ENCODE measurements around the gene DBR1.

Gene DBR1, protein sequence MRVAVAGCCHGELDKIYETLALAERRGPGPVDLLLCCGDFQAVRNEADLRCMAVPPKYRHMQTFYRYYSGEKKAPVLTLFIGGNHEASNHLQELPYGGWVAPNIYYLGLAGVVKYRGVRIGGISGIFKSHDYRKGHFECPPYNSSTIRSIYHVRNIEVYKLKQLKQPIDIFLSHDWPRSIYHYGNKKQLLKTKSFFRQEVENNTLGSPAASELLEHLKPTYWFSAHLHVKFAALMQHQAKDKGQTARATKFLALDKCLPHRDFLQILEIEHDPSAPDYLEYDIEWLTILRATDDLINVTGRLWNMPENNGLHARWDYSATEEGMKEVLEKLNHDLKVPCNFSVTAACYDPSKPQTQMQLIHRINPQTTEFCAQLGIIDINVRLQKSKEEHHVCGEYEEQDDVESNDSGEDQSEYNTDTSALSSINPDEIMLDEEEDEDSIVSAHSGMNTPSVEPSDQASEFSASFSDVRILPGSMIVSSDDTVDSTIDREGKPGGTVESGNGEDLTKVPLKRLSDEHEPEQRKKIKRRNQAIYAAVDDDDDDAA

DNA sequence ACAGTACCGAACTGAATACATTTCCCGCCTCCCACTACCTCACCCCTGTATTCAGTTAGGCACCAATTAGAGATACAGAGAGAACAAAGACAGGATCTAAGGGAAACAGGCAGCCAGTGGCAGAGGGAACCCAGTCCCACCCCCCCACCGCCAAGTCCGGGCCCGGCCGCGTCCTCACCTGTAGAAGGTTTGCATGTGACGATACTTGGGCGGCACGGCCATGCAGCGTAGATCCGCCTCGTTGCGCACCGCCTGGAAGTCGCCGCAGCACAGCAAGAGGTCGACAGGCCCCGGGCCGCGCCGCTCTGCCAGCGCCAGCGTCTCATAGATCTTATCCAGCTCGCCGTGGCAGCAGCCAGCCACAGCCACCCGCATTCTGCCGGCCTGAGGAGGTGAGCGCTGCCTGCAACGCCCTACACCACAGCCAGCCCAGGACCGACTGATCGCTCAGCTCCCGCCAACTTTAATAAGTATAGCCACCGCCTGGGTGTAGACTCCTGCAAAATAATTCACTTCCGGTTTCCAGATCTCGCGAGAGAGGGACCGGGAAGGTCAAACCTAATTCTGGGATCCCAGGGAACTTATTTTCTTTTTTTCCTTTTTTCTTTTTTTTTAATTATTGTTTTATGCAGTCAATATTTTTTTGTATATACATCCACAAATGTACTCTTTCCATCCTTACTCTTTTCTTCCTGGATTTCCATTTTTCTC, at the start of gene DBR1:
Gene DBR1 (minus strand): TSS at position 501 of the 711 bp plus-strand sequence. CDS start 126 bp downstream, at position 375.
- peak; percentile 46 for DNase-seq (ENCODE audit: low read depth)

DNA sequence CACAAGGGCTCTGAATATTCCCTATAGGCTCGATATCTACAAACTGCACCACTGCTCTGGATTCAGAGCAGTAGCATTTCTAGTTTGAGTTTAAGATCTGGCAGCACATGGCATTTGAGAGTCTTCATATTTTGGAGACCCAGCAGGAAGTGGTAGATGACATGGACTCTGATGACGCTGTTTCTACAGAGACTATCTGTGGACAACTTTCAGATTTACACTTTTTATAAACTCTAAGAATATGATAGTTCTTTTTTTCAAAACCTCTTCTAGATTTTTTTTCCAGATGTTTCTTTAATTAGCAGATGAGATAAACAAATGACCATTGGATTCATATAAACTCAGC, 48.2 kb upstream of the DBR1 start:
- no peak for DNase-seq (ENCODE audit: low read depth)

DNA sequence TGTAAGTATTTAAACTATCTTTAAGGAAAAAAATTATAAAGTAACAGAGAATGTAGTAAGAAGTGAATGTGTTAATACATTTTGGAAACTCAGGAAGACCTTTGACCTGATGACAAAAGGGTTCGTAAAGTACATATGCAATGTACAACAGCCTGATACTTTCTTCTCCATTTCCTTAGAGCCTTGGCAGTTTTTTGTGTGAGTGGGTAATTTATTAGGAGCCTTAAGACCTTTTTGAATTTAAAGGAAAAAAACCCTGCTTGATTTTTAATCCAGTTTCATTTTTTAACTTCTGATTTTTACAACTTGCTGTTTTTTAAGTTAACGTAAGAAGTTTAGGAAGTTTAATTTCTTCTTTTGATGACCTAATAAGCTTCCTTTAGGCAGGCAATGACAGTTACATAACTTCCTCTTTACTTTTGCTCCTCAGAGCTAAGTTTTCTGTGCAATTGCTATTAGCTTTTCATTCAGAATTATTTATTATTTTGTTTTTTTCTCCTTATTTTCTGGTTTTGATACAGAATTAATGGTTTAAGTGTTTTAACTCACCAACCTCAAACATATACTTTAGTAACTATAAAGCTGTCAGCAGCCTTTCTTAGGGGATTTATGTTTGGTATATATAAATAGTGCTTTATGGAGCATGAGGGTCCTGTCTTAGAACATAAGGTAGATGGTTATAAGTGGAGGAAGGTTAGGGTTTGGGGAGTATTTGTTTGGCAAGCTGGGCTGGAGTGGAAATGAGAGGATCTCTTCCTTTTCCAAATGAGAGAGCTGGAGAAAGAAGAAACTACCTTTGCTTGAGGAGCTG, 47.6 kb upstream of the DBR1 start:
- no peak for DNase-seq (ENCODE audit: low read depth)

DNA sequence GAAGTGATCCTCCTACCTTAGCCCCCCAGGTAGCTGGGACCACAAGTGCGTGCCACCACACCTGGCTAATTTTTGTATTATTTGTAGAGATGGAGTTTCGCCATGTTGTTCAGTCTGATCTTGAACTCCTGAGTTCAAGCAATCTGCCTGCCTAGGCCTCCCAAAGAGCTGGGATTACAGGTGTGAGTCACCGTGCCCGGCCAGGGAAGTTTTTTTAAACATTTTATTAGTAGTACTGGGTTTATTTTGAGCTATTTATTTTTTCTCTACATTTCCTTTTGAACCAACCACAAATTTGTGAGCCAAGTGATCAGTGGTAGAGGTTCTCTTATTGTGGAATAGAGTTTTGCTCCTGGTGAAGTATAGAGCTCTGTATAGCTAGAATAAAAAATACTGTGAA, 46.1 kb upstream of the DBR1 start:
- no peak for DNase-seq (ENCODE audit: low read depth)

DNA sequence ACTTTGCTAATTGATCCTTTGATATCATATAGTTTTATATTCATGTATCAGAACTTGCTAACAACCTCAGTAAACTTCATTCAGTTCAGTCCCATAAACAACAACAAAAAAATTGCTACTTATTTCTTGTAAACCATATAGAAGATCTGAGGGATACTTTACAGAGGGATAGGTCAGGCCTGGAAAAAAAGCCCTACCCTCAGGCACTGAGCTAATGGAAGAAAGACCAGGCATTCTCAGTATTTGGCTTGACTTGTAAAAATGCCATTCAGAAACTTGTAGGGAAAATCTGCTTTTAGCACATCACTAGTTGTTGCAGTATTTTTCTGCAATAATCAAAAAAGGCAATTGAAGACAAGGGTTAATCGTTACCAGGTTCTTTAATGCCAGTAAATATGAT, 45.5 kb upstream of the DBR1 start:
- DNase-seq (ENCODE audit: low read depth), result no peak

DNA sequence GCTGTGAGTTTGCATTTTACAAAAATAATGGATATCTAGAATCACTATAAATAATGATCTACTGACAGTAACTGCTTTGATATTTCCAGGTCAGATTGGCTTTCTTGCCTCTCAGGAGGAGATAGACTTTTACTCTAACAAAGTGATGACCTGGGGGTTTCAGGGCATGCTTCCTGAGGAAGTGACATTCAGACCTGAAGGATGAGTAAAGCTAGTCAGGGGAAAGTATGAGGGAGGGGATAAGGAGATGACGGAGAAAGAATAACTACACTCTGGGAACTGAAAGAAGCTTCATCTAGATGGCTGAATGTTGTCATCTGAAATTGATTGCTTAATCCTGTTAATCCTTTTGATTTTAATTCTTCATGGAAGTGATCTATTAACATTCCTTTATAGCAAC, 44.5 kb upstream of the DBR1 start:
- no peak for DNase-seq (ENCODE audit: low read depth)

DNA sequence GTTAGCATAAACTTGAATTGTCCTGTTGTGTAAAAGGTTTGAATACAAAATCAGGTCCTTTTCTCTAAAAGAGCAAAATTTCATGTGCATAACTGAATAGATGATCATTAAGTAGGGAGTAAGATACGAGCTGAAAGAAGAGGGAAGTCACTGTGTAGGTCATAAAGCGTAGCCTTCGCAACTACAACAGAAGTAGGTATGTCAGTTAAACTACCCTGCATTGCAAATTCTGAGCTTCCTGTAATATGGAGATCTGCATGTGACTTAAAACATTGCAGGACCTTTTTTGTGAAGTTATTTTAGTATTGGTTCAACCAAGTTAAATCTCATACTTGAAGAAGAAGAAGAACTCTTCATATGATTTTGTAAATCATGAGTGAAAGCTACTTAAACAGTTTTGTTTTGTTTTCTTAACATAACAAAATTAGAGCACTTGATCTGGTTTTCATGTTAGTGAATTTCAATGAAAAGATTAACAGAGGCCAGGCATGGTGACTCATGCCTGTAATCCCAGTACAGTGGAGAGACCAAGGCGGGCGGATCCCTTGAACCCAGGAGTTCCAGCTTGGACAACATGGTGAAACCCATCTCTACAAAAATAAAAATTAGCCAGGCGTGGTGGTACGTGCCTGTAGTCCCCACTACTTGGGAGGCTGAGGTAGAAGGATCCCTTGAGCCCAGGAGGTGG, 38.8 kb upstream of the DBR1 start:
- no peak for DNase-seq (ENCODE audit: low read depth)

DNA sequence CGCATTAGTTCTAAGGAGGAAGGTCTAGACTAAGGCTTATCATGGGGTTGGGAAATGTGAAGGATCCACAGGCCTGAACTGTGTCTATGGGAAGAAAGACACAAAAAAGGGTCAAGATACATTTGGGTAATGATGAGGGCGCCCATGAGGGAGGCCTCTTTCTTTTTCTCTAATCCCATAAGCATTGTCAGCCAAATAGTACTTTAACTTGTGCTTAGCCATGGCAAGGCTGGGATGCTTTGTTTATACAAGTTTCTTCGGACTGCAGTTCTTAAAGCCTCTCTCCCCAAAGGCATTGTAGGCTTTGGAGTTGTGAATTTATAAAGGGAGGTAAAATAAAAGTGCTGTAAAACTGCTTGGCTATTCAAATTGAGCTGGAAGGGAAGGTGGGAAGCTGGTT, 35.8 kb upstream of the DBR1 start:
- no peak for DNase-seq (ENCODE audit: low read depth)

DNA sequence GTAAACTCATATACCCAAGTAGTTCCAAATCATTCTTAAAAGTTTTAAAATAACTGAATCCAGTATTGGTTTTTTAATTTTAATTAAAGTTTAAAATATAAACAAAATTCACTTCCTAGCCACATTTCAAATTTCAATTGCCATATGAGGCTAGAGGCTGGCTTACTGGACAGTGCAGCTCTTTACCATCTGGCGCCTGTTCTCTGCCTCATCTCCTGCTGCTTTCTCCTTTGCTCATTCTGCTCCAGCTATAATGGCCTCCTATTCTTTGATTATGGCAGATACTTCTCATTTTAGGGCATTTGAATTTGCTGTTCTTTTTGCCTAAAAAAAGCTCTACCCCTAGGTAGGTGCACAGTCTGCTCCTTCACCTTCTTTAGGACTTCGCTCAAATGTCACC, 31.5 kb upstream of the DBR1 start:
- DNase-seq (ENCODE audit: low read depth), result no peak

DNA sequence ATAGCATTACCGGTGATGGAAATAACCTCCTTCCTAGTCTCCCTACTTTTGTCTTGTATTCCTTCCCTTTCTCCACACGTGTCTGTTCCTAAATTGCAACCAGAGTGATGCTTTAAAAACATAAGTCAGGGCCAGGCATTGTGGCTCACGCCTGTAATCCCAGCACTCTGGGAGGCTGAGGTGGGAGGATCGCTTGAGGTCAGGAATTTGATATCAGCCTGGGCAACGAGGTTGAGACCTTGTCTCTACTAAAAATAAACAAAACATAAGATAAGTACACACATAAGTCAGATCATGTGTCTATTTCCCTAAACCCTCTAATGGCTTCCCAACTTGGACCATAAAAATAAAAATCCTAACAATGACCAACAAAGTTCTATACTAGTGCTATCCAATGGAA, 30.8 kb upstream of the DBR1 start:
- DNase-seq (ENCODE audit: low read depth), result no peak

DNA sequence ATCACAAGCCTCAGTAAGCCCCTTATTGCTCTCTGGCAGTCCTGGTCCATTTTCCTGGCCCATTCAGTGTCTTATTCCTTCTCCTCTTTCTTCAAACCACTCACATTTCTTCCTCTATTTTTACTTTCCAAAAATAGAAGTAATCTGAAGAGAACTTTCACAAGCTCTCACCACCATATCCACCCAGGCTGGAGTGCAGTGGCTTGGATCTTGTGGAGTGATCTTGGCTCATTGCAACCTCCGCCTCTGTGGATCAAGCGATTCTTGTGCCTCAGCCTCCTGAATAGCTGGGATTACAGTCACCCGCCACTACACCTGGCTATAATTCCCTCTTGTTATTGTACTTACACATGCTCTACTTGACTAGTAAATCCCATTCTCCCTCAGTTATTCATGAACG, 29.2 kb upstream of the DBR1 start:
- DNase-seq (ENCODE audit: low read depth), result no peak

DNA sequence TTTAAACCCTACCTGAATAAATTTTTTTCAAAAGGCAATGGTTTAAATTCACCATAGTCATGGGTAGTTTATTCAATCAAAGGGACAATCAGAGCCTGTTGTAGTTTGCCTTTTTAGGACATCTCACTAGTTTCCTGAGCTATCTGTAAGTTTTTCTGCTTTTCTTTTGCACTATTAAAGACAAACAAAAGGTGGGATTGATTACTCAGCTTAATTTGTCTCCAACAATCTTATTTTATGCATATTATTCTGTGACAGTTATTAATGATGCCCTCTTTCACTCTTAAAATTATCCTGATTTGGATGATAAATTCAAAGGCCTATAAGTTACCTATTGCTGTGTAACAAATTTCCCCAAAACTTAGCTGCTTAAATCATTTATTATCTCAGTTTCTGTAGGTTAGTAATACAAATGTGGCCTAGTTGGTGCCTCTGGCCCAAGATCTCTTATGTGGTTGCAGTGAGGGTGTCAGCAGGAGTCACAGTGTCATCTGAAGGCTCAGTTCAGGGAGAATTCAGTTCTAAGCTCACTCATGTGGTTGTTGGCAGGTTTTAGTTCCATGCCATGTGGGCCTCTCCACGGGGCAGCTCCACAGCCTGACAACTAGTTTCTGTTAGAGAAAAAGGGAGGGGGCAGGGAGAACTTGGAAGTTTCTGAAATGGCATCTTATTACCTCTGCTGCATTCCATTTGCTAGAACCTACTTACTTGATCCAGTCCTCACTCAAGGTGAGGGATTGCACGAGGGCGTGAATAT, 28.4 kb upstream of the DBR1 start:
- DNase-seq (ENCODE audit: low read depth), result no peak

DNA sequence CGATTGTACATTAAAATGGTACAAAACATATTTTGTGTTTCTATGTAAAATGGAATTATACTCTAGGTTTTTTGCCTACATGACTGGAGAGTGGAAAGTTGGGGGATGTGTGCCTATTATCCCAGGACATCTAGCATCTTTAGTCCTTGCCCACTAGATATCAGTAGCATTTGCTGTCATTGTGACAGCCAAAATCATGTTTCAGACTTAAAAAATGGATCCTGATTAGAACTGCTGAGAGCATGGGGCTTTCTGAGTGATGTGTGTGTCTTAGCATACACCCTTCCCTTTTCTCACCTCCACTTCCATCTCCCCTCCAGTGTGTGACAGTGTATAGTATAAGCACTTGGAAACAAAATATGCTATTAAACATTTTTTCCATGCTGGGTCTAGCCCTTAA, 25.7 kb upstream of the DBR1 start:
- DNase-seq (ENCODE audit: low read depth), result no peak

DNA sequence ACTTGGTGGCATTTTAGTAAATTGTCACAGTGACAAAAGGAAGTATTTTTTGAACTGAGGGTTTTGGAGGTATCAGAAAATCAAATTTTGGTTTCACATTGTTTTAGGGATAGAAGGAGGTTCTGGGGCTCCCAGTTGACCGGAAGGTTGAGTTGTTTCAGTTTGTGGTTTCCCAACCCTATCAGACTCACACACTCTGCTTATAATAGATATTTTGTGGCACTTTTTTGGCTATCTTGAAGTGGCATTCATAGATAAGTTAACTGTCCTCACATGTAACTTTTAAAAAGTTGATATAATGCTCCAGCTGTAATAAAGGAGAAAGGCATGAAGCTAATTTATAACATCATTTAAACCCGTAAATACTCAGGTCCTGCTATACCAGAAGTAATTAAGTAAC, 25.1 kb upstream of the DBR1 start:
- no peak for DNase-seq (ENCODE audit: low read depth)

DNA sequence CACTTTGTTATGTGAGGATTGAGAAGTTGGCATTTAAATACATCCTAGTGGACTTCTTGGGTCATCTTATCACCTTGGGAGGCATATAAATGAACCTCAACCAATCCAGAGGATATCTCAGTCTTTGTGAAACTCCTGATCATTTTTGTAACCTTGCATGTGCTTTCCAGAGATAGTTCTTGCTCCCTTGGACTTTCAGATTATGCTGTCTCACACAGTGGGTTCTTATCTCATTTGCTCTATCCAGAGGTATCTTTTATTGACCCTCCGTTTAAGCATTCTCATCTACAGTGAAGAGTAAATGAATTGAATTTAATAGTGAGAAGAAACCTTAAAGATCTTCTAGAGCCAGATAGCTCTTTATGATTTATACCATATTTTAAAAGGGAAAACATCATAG, 22.8 kb upstream of the DBR1 start:
- no peak for DNase-seq (ENCODE audit: low read depth)

DNA sequence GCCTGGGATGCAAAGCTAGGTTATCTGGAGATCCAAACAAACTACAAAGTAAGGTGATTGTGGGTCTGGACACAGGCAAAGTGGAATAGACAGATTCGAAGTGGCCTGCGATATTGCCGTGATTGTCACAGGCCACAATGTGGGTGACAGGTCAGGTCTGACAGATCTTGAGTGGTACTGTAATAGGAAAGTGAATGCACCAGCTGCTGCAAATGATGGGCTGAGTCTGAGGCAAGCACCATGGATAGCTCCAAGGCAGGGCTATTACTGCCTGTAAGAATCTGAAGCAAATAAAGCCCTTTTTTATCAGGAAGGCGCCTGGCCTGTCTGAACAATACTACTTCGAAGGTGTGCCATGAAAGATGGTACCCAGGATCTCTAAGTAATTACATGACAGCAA, 22.3 kb upstream of the DBR1 start:
- DNase-seq (ENCODE audit: low read depth), result no peak

DNA sequence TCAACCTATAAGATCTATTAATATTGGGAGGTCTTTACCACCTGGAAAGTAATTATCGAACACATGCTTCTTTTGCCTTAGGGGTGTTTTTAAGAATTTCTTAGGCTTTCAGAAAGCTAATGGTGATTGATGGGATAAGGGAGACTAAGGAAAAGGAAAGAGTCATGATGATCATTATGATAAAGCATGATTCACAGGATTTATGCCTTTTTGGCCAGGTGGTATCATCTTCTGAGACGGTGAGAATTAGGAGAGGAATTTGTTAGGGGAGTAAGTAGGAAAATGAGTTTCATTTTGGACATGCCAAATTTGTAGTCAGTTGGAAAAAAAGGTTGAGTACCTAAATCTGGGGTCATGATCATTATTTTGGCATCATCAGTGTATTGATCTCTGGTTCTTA, 21.3 kb upstream of the DBR1 start:
- no peak for DNase-seq (ENCODE audit: low read depth)

DNA sequence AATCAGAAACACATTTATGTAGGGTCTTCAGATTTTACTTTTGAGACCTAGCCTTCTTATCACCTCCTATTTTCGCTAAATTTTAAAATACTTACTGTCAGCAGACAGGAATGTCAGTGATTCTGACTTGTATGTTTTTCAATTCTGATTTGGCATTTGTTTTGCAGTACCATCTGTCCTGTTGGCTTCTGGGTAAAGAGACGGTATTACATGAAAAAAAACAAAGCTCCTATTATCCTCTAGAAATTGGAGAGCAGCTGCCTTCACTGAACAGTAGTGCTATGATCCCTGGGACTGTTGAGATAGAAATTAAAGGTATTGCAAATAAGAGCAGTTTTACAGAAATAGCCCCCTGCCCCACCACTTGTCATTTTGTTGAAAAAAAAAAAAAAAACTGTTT, 20.8 kb upstream of the DBR1 start:
- no peak for DNase-seq (ENCODE audit: low read depth)

DNA sequence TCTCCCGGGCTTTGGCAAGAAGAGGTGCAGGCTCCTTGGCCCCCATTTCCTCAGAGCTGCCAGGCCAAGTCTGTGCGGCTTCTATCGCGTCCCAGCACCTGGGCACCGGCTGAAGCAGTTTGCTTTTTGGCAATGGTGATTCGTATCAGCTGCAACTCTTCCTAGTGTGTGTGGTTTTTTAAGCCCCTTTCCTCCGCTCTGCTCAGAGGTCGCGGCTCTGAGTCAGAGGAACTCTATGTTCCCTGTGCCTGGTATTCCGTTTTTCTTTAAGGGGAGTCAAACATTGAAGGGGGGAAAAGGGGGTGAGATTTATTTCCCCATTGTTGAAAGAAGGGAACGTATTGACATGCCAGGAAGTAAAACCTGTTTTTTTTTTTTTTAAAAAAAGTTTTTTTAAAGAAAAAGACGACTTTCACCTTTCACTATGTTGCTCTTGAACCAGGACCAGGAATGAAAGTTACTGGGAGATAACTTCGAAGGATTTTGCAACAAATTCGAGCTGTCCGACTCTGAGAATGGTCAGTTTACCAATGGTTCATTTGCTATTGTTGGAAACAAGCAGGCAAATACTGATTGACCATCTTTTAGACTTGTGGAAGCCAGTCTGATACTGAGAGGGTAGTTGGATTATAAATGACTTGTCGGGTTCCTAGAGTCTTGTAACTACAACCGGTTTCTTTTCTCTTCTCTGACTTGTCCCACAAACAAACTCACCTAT, 13.5 kb upstream of the DBR1 start:
- DNase-seq (ENCODE audit: low read depth), result no peak

DNA sequence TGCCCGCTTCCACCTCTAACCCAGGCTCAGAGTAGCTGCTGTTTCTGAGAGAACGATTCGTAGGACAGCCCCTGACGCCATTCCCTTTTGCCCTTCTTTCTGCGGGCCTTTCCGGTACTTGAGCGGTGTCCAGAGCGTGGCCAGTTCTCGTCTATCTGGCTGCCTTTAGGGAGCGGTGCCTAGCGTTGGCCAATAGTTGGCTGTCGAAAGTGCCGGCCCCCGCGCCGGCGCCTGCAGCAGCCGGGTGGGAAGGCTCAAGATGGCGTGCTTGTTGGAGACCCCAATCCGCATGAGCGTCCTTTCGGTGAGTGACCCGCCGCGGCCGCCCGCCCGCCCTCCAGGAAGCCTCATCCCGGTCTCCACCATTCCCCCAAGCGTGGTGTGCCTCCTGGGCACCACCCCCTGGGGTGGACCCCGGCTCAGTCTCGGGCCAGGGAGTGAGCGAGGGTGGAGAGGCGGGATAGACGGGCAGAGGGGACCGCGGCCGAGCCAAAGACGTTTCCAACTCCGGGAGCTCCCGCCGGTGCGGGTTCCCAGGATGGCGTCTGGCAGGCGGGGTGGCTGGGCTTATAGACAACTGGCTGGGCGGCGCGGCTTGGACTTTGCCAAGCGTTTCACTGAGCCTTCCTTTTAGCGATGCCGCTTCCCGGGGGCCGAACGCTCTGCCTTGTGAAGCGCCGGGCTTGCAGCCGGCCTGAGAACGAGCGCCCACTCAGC, 12.7 kb upstream of the DBR1 start, which contains the start of gene ARMC8:
Gene ARMC8 (plus strand): TSS at position 6 of the 717 bp plus-strand sequence. CDS start 254 bp downstream, at position 260.
- DNase-seq (ENCODE audit: low read depth), result peak; percentile 32
